NT2/D1 (cell line): Measurements from ENCODE around the gene FOXP1.

Experiments used
- SUZ12 ChIP-seq: IDR thresholded peaks from 2 replicates; pipeline ENCODE4 v1.6.1; 2011; ENCODE audit not compliant: insufficient read length, insufficient read depth; ENCODE audit errors: extremely low read depth
- ZNF274 ChIP-seq: IDR thresholded peaks from 2 replicates; pipeline ENCODE4 v1.6.1; 2011; ENCODE audit warnings: mild to moderate bottlenecking, low read depth, low read length

DNA sequence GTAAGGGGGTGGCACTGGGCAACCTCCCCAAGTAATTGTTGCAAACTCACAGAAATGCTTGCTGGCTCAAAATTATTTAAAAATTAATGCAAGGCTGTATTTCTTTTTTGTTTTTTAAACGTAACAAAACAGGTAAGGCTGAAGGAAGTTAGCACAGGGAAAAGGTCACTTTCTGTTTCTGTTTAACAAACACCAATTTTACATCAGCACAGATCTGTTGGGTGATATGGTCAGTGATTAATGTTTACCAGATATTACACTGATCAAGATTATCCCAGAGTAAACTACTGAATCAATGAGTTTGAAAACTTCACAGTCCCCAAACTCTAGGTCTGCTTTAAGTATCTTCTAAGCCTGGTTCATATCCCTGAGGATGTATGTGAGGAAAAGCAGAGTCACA, 558.0 kb downstream of the FOXP1 start:
- TF ChIP-seq SUZ12 (no peak), ZNF274 (no peak)
